GM10847 (cell line): ENCODE results near the gene HOXA5.

ENCODE experiments used
- POLR2A ChIP-seq: IDR thresholded peaks from 2 replicates; pipeline ENCODE4 v1.6.1; 2011; ENCODE audit not compliant: insufficient read length; ENCODE audit errors: extremely low read depth

Gene HOXA5

GRCh38 chr7:27168265-27168947, 24.9 kb upstream of the HOXA5 start:
- no peak for TF ChIP-seq POLR2A

- TF ChIP-seq POLR2A: no peak
These were observed 24.4 kb upstream of the HOXA5 start for GRCh38 chr7:27167916-27168264.

- no peak for TF ChIP-seq POLR2A
These were observed 23.3 kb upstream of the HOXA5 start for GRCh38 chr7:27166531-27167505.

GRCh38 chr7:27165996-27166530, 22.6 kb upstream of the HOXA5 start:
- TF ChIP-seq POLR2A: no peak

DNA sequence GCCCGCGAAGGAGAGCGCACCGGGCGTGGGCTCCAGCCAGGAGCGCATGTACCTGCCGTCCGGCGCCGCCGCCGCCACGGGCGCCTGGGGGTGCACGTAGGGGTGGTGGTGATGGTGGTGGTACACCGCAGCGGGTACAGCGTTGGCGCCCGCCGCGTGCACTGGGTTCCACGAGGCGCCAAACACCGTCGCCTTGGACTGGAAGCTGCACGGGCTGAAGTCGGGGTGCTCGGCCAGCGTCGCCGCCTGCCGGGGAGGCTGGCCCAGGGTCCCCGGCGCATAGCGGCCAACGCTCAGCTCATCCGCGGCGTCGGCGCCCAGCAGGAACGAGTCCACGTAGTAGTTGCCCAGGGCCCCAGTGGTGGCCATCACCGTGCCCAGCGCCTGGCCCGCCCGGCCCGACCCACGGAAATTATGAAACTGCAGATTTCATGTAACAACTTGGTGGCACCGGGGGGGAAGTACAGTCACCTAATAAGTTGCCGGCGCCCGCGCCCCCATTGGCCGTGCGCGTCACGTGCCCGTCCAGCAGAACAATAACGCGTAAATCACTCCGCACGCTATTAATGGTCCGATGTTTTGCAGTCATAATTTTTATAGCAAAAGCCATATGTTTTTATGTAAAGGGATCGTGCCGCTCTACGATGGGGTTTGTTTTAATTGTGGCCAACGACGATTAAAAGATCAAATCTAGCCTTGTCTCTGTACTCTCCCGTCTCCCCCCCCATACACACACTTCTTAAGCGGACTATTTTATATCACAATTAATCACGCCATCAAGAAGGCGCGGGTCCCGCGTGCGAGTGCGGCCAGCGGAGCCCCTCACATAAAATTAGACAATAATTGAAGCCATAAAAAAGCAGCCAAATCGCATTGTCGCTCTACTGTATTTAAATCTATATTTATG, 21.9 kb upstream of the HOXA5 start, which contains the start of gene HOXA9:
Gene HOXA9, minus strand, starts transcription at position 449 of the 907 bp plus-strand sequence. Its CDS starts 80 bp downstream, at position 369.
- no peak for TF ChIP-seq POLR2A

- TF ChIP-seq POLR2A: no peak
These were observed 21.0 kb upstream of the HOXA5 start for GRCh38 chr7:27164367-27165088.

DNA sequence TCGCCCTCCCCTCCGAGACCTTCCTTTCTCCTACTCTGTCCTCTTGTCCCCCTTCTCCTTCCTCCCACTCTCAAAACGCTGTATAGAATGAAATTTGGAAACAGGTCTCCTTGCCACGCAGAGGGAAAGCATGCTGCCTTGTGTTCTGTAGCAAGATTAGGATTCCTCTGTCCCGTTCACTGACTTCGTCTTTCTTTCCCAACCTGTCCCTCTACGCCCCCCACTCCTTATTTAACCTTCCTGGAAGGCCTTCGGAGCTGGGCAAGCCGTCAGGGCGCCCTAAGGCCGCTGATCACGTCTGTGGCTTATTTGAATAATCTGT, 20.5 kb upstream of the HOXA5 start:
- TF ChIP-seq POLR2A: no peak

DNA sequence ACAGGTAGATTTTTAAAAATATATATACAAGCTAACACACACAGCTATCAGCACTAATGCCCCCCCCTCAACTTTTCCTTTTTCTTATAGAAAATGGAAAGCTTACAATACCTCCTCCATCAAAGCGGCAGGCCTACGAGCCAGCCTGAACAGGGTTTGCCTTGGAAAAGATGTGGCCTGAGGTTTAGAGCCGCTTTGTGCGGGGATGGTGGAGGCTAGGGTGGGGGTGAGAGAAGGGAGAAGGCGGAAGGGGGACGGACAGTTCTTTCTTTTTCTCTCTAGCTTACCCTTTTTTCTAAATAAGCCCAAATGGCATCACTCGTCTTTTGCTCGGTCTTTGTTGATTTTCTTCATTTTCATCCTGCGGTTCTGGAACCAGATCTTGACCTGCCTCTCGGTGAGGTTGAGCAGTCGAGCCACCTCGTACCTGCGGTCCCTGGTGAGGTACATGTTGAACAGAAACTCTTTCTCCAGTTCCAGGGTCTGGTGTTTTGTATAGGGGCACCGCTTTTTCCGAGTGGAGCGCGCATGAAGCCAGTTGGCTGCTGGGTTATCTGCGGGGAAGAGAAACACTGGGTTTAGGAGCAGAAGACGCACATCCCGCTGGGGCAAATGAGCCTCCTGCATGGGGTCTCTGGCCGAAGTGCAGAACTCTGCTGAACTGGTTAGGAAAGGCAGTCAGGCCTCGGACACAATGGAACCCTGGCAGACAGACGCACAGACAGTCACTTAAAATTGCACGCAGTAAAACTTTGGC, 20.0 kb upstream of the HOXA5 start:
- no peak for TF ChIP-seq POLR2A

GRCh38 chr7:27162561-27163287, 19.2 kb upstream of the HOXA5 start:
- TF ChIP-seq POLR2A: no peak

DNA sequence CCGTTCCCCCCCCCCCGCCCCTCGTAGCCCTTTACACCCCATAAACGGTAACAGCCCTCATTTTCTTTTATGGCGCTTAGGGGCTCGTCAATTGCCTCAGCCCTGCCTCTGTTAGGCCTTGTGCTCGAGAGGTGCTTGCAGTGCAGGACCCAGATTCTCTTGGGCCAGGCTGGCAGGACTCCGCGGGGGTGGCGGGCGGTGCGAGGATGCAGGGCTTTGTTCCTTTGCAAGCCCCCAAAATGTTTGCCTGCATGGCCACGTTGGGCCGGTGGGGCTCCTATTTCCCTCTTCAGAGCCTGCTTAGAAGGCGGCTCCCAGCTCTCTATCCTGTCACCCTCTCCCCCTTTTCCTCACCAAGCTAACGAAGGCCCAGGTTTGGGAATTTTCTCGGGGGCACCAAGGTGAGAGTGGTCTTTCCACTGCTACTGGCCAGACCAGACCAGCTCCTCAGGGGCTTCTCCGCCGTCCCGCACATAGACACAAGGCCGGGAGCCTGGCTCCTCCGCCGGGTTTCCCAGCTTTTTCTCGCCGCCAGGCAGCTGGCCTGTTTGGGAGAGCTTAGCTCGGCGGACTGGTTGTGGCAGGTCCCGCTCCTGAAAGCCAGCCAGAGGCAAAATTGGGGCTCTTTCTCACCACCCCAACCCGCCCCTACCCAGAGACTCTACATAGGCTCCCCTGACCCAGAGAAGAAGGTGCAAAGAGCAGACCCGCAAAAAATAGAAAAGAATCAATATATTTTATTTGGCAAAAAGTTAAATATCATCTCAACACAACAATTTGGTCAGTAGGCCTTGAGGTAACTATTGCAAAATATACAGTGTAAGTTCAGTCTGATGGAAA, 18.5 kb upstream of the HOXA5 start:
- no peak for TF ChIP-seq POLR2A

DNA sequence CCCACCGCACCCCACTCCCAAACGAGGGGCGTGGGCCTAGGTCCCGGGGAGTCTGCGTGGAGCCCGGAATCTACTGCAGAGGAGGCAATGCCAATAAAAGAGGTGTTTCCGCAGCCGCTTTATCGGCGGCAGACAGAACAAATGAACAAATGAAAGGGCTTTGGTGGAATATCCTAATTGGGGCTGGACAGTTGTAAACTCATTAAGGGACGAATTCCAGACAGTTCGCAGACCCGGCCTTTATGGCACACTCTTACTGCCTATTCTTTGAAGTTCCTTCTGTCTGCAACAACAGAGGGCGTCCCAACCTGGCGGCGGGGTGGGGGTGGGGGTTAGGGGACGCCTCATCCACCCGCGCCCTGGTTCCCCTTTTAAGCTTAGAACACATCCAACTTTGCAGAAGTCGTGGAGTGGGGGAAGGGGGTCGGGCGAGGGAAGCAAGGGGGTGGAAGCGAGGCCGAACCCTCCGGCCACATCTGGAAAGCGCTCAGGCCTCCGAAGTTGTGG, 17.8 kb upstream of the HOXA5 start:
- TF ChIP-seq POLR2A: no peak
